GM21515 (cell line): ENCODE results near the gene DCDC1.

ENCODE experiments used
- ATAC-seq: cut with Tn5 transposase; IDR thresholded peaks from one replicate; pipeline ENCODE4 v1.9.1; 2021; ENCODE audit not compliant: unreplicated experiment

Gene DCDC1

DNA sequence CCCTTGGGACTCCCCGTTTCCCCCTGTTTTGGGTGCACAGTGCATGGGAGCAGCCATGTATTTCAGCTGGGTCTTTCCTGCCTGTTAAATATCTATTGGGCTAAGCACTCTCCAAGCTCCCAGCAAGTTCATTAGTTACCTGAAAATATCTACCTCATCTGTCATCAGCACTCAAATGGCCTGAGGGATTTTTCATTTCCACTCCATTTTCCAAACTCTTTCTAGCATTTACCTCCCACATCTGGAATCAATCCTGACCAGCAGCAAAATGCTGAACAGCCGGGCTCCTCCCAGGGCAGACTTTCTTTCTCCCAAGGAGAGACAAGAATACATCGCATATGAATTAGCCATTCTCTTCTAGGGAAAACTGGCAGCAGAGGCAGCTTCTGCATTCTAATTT, 509.9 kb downstream of the DCDC1 start:
- no peak for ATAC-seq

DNA sequence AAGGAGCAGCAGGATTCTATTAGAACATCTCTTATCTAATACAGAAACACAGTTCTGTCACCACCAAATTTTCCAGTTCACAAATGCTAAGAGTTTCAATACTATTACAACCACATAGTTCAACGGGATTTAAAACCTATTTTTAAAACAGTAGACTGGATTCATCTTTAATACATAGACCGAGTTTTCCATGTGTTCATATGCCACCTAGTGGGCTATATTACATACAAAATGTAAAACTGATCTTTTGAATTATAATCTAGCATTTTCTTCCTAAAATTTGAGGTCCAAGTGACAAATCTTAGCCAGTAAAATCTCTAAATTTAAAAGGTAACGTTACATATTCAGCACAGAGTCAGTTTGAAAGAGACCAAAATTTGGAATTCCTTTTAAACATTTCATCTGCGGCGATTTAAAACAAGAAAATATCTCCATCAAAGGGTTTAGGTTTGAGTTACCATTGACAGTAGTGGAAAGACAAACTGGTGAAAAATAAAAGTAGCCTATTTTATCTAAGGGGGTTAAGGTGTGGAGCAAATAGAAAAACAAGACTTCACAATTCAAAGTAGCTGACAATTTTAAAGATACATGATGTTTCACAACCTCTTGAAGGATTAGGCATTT, 514.0 kb downstream of the DCDC1 start:
- ATAC-seq: no peak

DNA sequence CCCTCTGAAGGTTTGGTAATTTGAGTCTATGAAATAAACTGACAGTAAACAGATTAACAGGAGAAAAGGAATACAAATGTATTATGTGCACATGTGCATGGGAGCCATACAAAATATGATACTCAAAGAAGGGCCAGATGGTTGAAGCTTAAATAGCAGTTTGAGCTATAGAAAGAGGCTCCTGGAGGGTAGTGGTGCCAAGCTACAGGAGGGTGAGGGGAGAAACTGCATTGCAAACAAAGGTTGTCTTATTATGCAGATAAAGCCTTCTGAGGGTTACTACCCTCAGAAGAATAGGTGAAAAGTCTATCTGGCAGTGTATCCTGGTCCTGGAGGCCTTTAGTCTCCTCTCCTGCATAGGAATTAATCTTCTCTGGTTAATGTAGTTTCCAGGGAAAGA, 516.1 kb downstream of the DCDC1 start:
- ATAC-seq: no peak

DNA sequence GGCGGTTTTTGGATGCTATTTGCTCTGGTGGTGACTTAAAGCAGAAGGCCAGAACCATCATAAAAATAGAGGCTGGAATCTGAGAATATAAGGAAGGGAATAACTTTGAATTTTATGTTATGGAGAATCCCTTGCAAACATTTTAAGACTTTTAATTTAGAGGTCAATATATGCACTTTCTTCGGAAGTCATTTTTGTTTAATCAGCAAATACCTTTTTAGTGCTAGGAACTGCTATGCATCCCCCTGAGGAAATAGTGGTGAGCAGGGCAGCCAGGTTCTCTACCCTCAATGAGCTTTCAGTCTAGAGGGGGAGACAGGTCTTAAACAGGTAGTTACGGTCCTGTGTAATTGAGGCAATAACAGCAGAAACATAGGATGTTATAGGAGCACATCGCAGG, 516.9 kb downstream of the DCDC1 start:
- ATAC-seq: no peak

DNA sequence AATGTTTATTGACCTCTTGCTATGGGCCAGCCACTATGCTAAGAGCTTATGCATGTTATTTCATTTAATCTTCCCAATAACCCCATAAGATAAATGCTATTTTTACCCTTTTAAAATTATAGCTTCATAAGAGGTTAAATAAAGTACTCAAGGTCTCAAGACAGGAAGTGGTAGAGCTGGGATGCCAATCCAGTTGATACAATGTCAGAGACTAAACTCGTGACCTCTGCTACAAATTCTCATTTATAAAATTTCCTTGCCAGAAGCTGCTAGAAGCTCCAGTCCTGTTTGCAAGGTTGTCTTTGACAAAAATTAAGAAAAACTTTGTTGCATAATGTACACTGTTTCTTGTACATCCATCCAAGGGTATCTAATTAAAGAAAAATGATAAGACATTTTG, 517.4 kb downstream of the DCDC1 start:
- no peak for ATAC-seq

DNA sequence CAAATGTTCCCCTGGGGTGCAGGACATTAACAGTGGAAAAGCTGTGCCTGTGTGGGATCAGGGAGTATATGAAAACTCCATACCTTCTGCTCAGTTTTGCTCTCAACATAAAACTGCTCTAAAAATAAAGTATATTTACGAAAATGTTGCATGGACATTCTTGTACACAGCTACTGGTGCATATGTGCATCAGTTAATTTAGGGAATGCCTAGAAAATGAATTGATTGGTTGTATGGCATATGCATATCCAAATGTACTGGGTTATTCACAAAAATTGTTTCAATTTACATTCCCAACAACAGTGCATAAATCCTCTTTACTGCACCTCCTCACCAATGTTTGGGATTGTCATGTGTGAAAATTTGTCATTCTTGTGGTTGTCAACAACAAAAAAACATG, 532.3 kb downstream of the DCDC1 start:
- ATAC-seq: no peak

DNA sequence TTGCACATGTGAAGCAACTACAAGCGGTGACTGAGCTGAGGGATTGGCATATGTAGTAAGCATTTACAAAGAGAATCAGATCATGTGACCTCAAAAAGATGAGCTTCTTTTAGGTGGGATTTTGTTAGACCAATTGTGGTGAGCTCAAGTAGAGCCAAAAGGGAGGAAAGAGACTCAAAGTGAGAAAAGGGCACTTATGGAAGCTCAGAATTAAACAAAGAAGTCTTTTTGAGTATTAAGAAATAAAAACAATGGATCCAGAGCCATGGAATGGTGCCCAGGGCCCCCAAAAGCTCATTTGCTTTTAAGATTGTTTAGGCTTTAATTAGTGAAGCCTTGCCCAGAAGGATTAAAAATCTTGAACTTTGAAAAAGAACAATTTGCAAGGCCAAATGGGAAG, 536.7 kb downstream of the DCDC1 start:
- no peak for ATAC-seq

DNA sequence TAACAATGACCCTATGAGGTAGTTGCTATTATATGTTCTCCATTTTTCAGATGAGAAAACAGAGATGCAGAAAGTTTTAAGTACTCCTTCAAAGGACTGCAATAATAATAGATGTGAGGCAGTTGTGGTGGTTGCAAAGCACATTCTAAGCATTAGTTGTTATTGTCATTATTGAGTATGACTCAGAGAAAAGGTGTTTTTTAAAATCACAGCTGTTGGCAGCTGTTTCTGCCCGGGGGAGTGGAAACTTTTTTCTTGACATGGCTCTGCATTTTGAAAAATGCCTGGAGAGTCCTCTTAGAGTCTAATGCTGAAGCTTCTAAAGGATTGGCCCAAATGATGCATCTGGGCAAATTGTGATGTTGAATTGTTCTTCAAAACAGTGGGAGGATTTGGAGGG, 538.9 kb downstream of the DCDC1 start:
- no peak for ATAC-seq

DNA sequence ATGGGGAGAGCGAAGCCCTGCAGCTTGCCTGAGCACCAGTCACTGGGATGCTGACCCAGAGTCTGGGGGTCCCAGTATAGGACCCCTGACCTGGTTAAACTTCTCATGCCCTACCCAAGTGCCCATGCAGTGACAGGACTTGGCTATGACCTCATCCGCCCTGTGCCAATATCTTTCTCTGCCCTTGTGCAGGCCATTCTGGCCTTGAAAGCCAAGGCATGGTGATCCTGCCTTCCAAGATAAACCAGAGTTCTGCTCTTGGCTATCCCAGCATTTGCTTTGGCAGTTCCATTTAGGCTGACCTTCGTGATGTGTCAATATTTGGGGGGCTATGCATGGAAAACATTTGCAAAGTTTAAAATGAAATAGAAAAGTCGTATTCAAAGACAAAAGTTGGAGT, 542.6 kb downstream of the DCDC1 start:
- no peak for ATAC-seq

DNA sequence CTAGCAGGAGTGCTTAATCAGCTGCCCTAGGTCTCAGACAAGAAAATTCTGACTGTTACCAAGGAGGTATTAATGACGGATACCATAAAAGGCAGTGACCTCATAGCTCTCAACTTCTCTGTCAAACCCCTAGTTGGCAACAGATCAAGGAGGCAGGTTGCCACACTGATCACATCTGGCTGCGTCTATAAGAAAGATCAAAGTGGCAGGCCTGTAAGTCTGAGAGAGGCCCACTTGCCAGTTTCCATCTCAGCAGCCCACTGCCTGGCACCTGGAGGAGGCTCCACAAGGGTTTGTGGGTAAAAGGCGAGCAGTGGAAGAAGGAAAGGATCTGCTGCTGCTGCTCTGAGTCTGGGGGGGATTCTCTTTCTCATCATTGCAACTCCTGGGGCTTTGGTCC, 543.8 kb downstream of the DCDC1 start:
- no peak for ATAC-seq

DNA sequence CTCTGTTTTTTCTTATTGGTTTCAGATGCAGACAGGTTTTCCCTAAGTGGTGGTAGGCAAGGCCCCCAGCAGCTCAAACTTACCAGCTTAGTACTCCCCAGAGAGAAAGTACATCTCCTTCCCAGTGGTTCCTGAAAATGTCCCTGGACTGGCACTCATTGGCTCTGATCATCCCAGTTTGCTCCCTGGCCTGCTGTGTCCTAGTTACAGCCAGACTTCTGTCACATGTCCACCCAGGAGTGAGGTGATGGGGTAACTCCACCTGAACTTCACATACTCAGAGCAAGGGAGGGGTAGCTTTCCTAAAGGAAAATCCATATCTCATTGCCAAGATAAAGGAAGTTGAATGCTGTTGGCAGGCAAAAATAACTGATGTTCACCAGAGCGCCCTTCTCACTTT, 546.4 kb downstream of the DCDC1 start:
- no peak for ATAC-seq

DNA sequence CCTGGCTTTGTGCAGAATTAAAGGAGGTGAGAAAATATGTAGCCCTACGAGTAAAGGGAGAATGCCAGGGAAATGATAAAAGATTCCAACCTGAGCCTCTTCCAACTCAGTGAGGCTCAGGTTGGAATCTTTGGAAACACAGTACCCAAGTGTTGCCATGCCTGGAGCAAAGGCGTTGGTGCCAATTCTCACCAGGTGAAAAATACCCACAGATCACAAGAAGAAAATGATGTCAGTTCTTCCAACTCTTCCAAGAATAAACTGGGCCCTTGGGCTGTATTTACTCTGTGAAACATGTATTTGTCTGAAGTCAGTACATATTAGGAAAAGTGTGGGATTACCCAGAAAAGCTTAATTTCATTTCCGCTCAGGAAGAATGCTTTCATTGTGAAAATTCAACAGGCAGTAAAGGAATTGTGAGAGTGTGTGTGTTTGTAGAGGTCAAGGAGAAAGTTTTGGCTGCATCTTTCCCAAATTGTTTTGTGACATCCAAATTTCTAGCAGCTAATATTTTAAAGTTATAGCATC, 548.0 kb downstream of the DCDC1 start:
- no peak for ATAC-seq

DNA sequence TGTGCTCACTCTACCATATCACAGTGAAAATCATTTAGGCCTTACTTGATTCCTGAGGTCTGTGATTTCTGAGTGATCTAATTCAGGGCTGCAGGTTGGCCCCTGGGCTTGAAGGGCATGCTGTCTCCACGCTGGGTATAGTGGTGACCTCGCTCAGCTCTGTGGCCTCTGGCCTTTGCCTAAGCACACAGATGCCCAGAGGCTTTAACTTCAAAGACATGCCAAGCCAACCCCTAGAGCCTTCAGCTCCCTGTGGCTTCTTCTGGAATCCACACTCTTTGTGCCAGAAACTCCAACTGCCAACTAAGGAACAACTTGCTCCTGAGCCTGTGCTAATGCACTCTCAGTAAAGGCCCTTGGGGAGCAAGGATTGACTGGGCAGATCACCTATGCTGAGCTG, 550.8 kb downstream of the DCDC1 start:
- no peak for ATAC-seq

DNA sequence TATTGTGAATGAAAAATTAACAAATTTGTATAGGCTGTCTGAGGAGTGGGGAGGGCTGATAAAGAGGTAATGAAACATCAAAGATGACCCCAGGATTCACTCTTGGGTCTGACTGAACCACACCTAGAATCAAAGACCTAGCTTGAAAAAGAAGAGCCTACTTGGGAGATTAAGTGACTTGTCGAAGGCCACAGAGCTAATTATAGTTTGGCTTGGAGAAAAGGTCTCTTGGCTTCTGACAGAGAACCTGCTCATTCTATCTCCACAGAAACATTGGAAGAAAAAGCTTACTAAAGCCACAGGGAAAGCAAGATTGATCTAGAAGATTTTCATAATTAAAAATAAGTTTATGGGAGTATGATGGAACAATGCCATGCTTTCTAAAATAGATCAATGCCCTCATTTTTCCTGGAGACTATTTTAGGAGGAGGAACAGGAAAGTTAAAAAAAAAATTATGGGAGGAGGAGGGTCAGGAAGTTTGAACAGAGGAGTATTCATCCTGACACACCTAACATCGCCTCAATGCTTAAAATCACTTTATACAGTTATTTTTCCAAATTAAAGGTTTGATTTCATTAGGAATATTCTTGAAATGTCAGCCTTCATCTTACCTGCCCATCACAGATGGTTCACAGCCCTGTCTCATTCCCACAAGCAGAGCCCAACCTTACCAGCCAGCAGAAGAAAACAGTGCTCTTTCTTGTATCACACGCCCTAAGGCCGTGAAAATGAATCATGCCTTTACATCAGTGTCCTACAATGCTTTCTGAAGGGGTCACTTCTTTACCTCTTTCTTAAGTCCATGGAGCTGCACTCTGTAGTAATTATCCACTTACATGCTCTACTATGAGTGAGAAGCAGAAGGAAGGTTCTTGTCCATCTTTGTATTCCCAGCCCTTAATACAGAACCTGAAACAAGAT, 552.3 kb downstream of the DCDC1 start:
- no peak for ATAC-seq

DNA sequence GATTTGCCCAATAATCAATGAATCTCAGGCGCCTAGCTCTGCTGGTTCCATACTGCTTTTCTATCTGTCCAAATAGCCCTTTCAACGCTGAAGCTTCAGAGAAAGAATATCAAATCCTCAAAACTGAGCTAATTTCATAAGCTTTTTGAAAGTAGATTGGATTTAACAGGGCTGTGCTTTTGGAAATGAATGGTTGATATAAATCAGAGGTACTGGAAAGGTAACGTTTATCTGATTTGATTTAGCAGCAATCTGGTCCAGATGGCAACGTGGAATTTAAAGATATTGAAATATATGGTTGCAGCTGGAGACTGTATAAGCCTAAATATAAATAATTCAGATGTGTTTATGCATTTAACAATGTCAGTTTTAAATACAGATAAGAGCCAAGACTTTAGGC, 553.9 kb downstream of the DCDC1 start:
- no peak for ATAC-seq

DNA sequence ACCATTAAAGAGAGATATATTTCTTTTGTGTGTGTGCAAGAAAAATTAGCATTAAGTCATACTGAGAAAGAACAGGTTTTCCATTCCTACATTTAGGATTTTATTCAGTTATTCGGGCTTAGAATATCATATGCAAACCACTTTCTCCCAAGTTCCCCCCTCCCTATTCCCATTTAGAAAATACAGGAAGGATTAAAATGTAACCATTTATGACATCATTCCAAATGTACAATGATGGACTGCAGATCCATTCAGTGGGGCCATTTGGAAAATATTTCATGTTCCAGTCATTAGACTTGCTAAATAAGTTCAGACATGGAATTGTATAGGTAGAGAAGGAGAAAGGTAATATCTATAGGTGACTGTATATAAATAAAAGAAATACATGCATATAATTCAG, 554.8 kb downstream of the DCDC1 start:
- no peak for ATAC-seq
